Mesenchymal stem cell (in vitro differentiated cells and primary cell): Measurements from ENCODE around the gene INPP5A.
A peak's percentile ranks its signal among the peaks of the same experiment; 100 is the strongest.

Experiments used
- DNase-seq: peaks from one replicate; pipeline ENCODE4 v3.0.0-alpha.2; 2013
- H2AFZ ChIP-seq: one replicate; pipeline ENCODE4 v1.6.1; 2013; ENCODE audit warnings: low read depth, mild to moderate bottlenecking, control low read depth, inconsistent platforms, low read length, moderate library complexity
- H2AK5ac ChIP-seq: 2 replicates; pipeline ENCODE4 v1.6.1; 2013; ENCODE audit warnings: low read length, moderate library complexity, mild to moderate bottlenecking, inconsistent platforms; ENCODE audit not compliant: severe bottlenecking
- H2BK120ac ChIP-seq: one replicate; pipeline ENCODE4 v1.6.1; 2013; ENCODE audit warnings: low read depth, mild to moderate bottlenecking, inconsistent platforms, low read length, moderate library complexity
- H2BK12ac ChIP-seq, 2 experiments: one replicate each; pipeline ENCODE4 v1.6.1; 2013; ENCODE audit warnings: inconsistent platforms in 2 of 2, low read length in 2 of 2, mild to moderate bottlenecking in 2 of 2, moderate library complexity in 2 of 2, control low read depth in 1 of 2
- H2BK15ac ChIP-seq: one replicate; pipeline ENCODE4 v1.6.1; 2013; ENCODE audit warnings: mild to moderate bottlenecking, low read depth, inconsistent platforms; ENCODE audit not compliant: poor library complexity, severe bottlenecking
- H2BK5ac ChIP-seq: 2 replicates; pipeline ENCODE4 v1.6.1; 2013; ENCODE audit warnings: low read depth, mild to moderate bottlenecking, low read length, control low read depth, inconsistent platforms; ENCODE audit not compliant: poor library complexity, severe bottlenecking
- H3K14ac ChIP-seq, 2 experiments: one replicate each; pipeline ENCODE4 v1.6.1; 2013; ENCODE audit warnings: inconsistent platforms in 2 of 2, low read length in 2 of 2, control low read depth in 1 of 2, mild to moderate bottlenecking in 1 of 2, moderate library complexity in 1 of 2
- H3K18ac ChIP-seq, 2 experiments: one replicate each; pipeline ENCODE4 v1.6.1; 2013; ENCODE audit warnings: inconsistent platforms in 2 of 2, low read length in 2 of 2, control low read depth in 1 of 2, low read depth in 1 of 2, mild to moderate bottlenecking in 1 of 2
- H3K23ac ChIP-seq, 2 experiments: one replicate each; pipeline ENCODE4 v1.6.1; 2013; ENCODE audit warnings: inconsistent platforms in 2 of 2, low read length in 2 of 2, mild to moderate bottlenecking in 2 of 2, moderate library complexity in 2 of 2, control low read depth in 1 of 2
- H3K27ac ChIP-seq: 2 replicates; pipeline ENCODE4 v1.5.1; 2013; ENCODE audit warnings: mild to moderate bottlenecking, moderate library complexity, low read length, control low read depth, inconsistent platforms; ENCODE audit not compliant: poor library complexity, severe bottlenecking
- H3K27me3 ChIP-seq, 2 experiments: 2 replicates each; pipeline versions ENCODE4 v1.6.1 to v1.7.0; 2013; ENCODE audit warnings: low read length in 2 of 2, mild to moderate bottlenecking in 2 of 2, moderate library complexity in 2 of 2, control low read depth in 1 of 2, inconsistent platforms in 1 of 2; ENCODE audit not compliant: control insufficient read depth in 1 of 2, insufficient read depth in 1 of 2
- H3K36me3 ChIP-seq, 2 experiments: 2 replicates each; pipeline versions ENCODE4 v1.6.1 to v1.7.0; 2013; ENCODE audit warnings: low read length in 2 of 2, control low read depth in 1 of 2, inconsistent platforms in 1 of 2, low read depth in 1 of 2, mild to moderate bottlenecking in 1 of 2; ENCODE audit not compliant: insufficient read depth in 2 of 2, control insufficient read depth in 1 of 2
- H3K4ac ChIP-seq, 2 experiments: one replicate each; pipeline ENCODE4 v1.6.1; 2013; ENCODE audit warnings: inconsistent platforms in 2 of 2, low read length in 2 of 2, mild to moderate bottlenecking in 2 of 2, moderate library complexity in 2 of 2, control low read depth in 1 of 2, low read depth in 1 of 2
- H3K4me1 ChIP-seq: 2 replicates; pipeline ENCODE4 v1.6.1; 2013; ENCODE audit warnings: low read depth, low read length, control low read depth; ENCODE audit not compliant: control insufficient read depth, insufficient read depth
- H3K4me2 ChIP-seq: 2 replicates; pipeline ENCODE4 v1.6.1; 2013; ENCODE audit warnings: low read length, mild to moderate bottlenecking, inconsistent platforms; ENCODE audit not compliant: poor library complexity, severe bottlenecking
- H3K4me3 ChIP-seq, 2 experiments: 2 replicates each; pipeline versions ENCODE4 v1.5.1 to v1.7.0; 2013; ENCODE audit warnings: low read length in 2 of 2, mild to moderate bottlenecking in 2 of 2, control low read depth in 1 of 2, low read depth in 1 of 2; ENCODE audit not compliant: insufficient read depth in 1 of 2
- H3K79me1 ChIP-seq: replicated peaks from 2 replicates; pipeline ENCODE4 v1.6.1; 2013; ENCODE audit warnings: mild to moderate bottlenecking, control low read depth, low read length, inconsistent platforms; ENCODE audit not compliant: poor library complexity, severe bottlenecking
- H3K9ac ChIP-seq: 2 replicates; pipeline ENCODE4 v1.7.0; 2013; ENCODE audit warnings: mild to moderate bottlenecking, low read length, moderate library complexity
- H3K9me3 ChIP-seq: 2 replicates; pipeline ENCODE4 v1.7.0; 2013; ENCODE audit warnings: mild to moderate bottlenecking, low read length; ENCODE audit not compliant: control insufficient read depth
- H4K8ac ChIP-seq: one replicate; pipeline ENCODE4 v1.6.1; 2013; ENCODE audit warnings: inconsistent platforms, mild to moderate bottlenecking, low read length, moderate library complexity
- H4K91ac ChIP-seq: one replicate; pipeline ENCODE4 v1.6.1; 2013; ENCODE audit warnings: mild to moderate bottlenecking, low read length, inconsistent platforms
- WGBS: methylation state at CpG from one replicate; pipeline ENCODE4 v1.1.7; 2013; ENCODE audit warnings: mixed read lengths; 5-methylcytosine and 5-hydroxymethylcytosine counted together

Gene INPP5A

GRCh38 chr10:132545659-132546367 lies 8.2 kb downstream of the INPP5A start:
- no peak overlapping the region for H3K18ac ChIP-seq
- no peaks in the 10 kb centered on the region for H3K9me3 ChIP-seq
- H3K27me3 ChIP-seq, result no peaks in the 10 kb centered on the region
- H3K4me3 ChIP-seq, result no peak overlapping the region
- no peak overlapping the region for H3K4me2 ChIP-seq
- peak overlapping the region; percentile 6 for H2BK15ac ChIP-seq
- peaks cover 47% of the 10 kb centered on the region for H3K4me1 ChIP-seq
- H3K79me1 ChIP-seq, result peaks cover 77% of the 10 kb centered on the region
- H3K27ac ChIP-seq, result no peak overlapping the region
- no peak overlapping the region for H3K23ac ChIP-seq
- no peak overlapping the region for H3K9ac ChIP-seq
- H2BK120ac ChIP-seq, result no peak overlapping the region
- H2AK5ac ChIP-seq, result peak overlapping the region; percentile 13
- no peak overlapping the region for H3K4ac ChIP-seq
- H4K8ac ChIP-seq, result no peak overlapping the region
- H4K91ac ChIP-seq, result no peak overlapping the region
- no peak overlapping the region for H2BK12ac ChIP-seq
- peaks cover 0 to 21% of the 10 kb centered on the region in 2 experiments for H3K36me3 ChIP-seq
- H2BK5ac ChIP-seq, result no peak overlapping the region
- H3K14ac ChIP-seq, result no peak overlapping the region
- WGBS, result 94% methylated on average over 34 of the region's 34 CpGs
- DNase-seq, result no peak
- no peak overlapping the region for H2AFZ ChIP-seq

- no peak overlapping the region for H2BK5ac ChIP-seq
- H4K8ac ChIP-seq, result no peak overlapping the region
- no peaks in the 10 kb centered on the region for H3K9me3 ChIP-seq
- peak overlapping the region in 1 of 2 experiments; percentile 28 for H3K4ac ChIP-seq
- no peak overlapping the region for H2BK120ac ChIP-seq
- no peak overlapping the region for H2BK12ac ChIP-seq
- no peak overlapping the region for H2BK15ac ChIP-seq
- H3K4me1 ChIP-seq, result peaks cover 38% of the 10 kb centered on the region
- no peak overlapping the region for H3K4me3 ChIP-seq
- H3K27ac ChIP-seq, result no peak overlapping the region
- no peak overlapping the region for H4K91ac ChIP-seq
- no peak overlapping the region for H3K9ac ChIP-seq
- no peak for DNase-seq
- no peak overlapping the region for H3K4me2 ChIP-seq
- no peak overlapping the region for H3K14ac ChIP-seq
- peaks cover 78% of the 10 kb centered on the region for H3K79me1 ChIP-seq
- no peak overlapping the region for H2AFZ ChIP-seq
- H3K36me3 ChIP-seq, result peaks cover 0 to 21% of the 10 kb centered on the region in 2 experiments
- no peak overlapping the region for H2AK5ac ChIP-seq
- H3K27me3 ChIP-seq, result peaks cover 0 to 5% of the 10 kb centered on the region in 2 experiments
- no peak overlapping the region for H3K18ac ChIP-seq
- H3K23ac ChIP-seq, result no peak overlapping the region
- 95% methylated on average over 26 of the region's 26 CpGs for WGBS
Measured at GRCh38 chr10:132546567-132547420, 9.2 kb downstream of the INPP5A start.

GRCh38 chr10:132547421-132547861 lies 9.9 kb downstream of the INPP5A start:
- Histone ChIP-seq H2AFZ (no peak overlapping the region), H3K27ac (no peak overlapping the region), H2BK12ac (no peak overlapping the region), H2BK120ac (no peak overlapping the region), H3K4me3 (no peak overlapping the region), H3K4ac (no peak overlapping the region), H4K91ac (no peak overlapping the region), H3K18ac (no peak overlapping the region), H3K36me3 (peaks cover 0 to 17% of the 10 kb centered on the region in 2 experiments), H3K14ac (no peak overlapping the region), H3K79me1 (peaks cover 72% of the 10 kb centered on the region), H3K9ac (no peak overlapping the region), H3K4me2 (no peak overlapping the region), H2BK5ac (no peak overlapping the region), H3K4me1 (peaks cover 32% of the 10 kb centered on the region), H4K8ac (no peak overlapping the region), H3K9me3 (no peaks in the 10 kb centered on the region), H2AK5ac (no peak overlapping the region), H3K23ac (no peak overlapping the region), H2BK15ac (no peak overlapping the region), H3K27me3 (peaks cover 0 to 5% of the 10 kb centered on the region in 2 experiments)
- WGBS, result 96% methylated on average over 22 of the region's 22 CpGs
- no peak for DNase-seq
